SU-DHL-6 (cell line): ENCODE results near the gene TXNRD2.

ENCODE experiments used
- H2AFZ ChIP-seq: fragments of 200-600 bp; sonication (generic); 2 replicates; pipeline ENCODE4 v1.6.1; 2014; ENCODE audit warnings: low read depth, mild to moderate bottlenecking, moderate library complexity, mixed read lengths, antibody characterized with exemption, low read length; ENCODE audit not compliant: severe bottlenecking
- H3F3A ChIP-seq: fragments of 200-600 bp; shearing (Covaris generic); 2 replicates; pipeline ENCODE4 v1.6.0; 2016; ENCODE audit warnings: antibody characterized with exemption, mild to moderate bottlenecking; ENCODE audit not compliant: insufficient read depth
- H3K27ac ChIP-seq: fragments of 200-600 bp; sonication (generic); 2 replicates; pipeline ENCODE4 v1.5.1; 2016; ENCODE audit warnings: low read depth, mild to moderate bottlenecking, low read length, moderate library complexity, mixed read lengths
- H3K27me3 ChIP-seq: fragments of 200-600 bp; sonication (generic), shearing (Covaris generic); 2 replicates; pipeline ENCODE4 v1.6.0; 2014; ENCODE audit warnings: mild to moderate bottlenecking, low read length
- H3K36me3 ChIP-seq: fragments of 200-600 bp; sonication (generic); 2 replicates; pipeline ENCODE4 v1.6.1; 2014; ENCODE audit warnings: mild to moderate bottlenecking, low read length, mixed read lengths
- H3K4me2 ChIP-seq: fragments of 300-600, 200-600 bp; shearing (Covaris generic), sonication (generic); 2 replicates; pipeline ENCODE4 v1.6.0; 2014; ENCODE audit warnings: low read length, low read depth, mild to moderate bottlenecking; ENCODE audit not compliant: poor library complexity, severe bottlenecking
- H3K4me3 ChIP-seq: fragments of 200-600 bp; sonication (generic); 2 replicates; pipeline ENCODE4 v1.5.1; 2014; ENCODE audit warnings: antibody characterized with exemption, low read length, mild to moderate bottlenecking, mixed read lengths; ENCODE audit not compliant: insufficient read depth, poor library complexity, severe bottlenecking
- H3K79me2 ChIP-seq: fragments of 200-600 bp; sonication (generic); 2 replicates; pipeline ENCODE4 v1.6.1; 2014; ENCODE audit warnings: mild to moderate bottlenecking, low read length, moderate library complexity; ENCODE audit not compliant: insufficient read depth
- H3K9ac ChIP-seq: fragments of 200-600 bp; sonication (generic); 2 replicates; pipeline ENCODE4 v1.7.0; 2014; ENCODE audit warnings: mild to moderate bottlenecking, low read length
- H3K9me2 ChIP-seq: fragments of 200-600 bp; sonication (generic); replicated peaks from 2 replicates; pipeline ENCODE4 v1.6.1; 2014; ENCODE audit warnings: low read length; ENCODE audit not compliant: insufficient read depth
- H3K9me3 ChIP-seq: fragments of 200-600 bp; sonication (generic); 2 replicates; pipeline ENCODE4 v1.6.1; 2014; ENCODE audit warnings: low read length, mixed read lengths; ENCODE audit not compliant: insufficient read depth
- H4K20me1 ChIP-seq: fragments of 200-600 bp; sonication (generic); 2 replicates; pipeline ENCODE4 v1.6.1; 2014; ENCODE audit warnings: low read depth, mild to moderate bottlenecking, antibody characterized with exemption, low read length, moderate library complexity, mixed read lengths
- CTCF ChIP-seq: fragments of 200-600 bp; sonication (generic); IDR thresholded peaks from one replicate; pipeline ENCODE4 v1.5.1; 2017; ENCODE audit warnings: antibody characterized with exemption, mild to moderate bottlenecking, low read length, moderate library complexity; ENCODE audit not compliant: insufficient read depth, poor library complexity, severe bottlenecking
- EZH2phosphoT487 ChIP-seq: fragments of 200-600 bp; sonication (generic), shearing (Covaris generic); conservative IDR thresholded peaks from 2 replicates; pipeline ENCODE4 v1.6.1; 2018; ENCODE audit warnings: mild to moderate bottlenecking, antibody characterized with exemption, low read length, moderate library complexity, mixed read lengths

The TXNRD2 gene

GRCh38 chr22:19870153-19871022 lies 71.2 kb downstream of the TXNRD2 start:
- TF ChIP-seq EZH2phosphoT487 (no peak), CTCF (no peak)
- H3K9me2 ChIP-seq = no peaks in the 10 kb centered on the region
- H2AFZ ChIP-seq = no peak overlapping the region
- H3K36me3 ChIP-seq = no peaks in the 10 kb centered on the region
- no peak overlapping the region for H3K4me3 ChIP-seq
- H3K9me3 ChIP-seq = no peaks in the 10 kb centered on the region
- no peaks in the 10 kb centered on the region for H3F3A ChIP-seq
- H3K9ac ChIP-seq = no peak overlapping the region
- H3K27ac ChIP-seq = no peak overlapping the region
- no peaks in the 10 kb centered on the region for H3K27me3 ChIP-seq
- no peaks in the 10 kb centered on the region for H4K20me1 ChIP-seq
- no peak overlapping the region for H3K4me2 ChIP-seq
- H3K79me2 ChIP-seq = no peaks in the 10 kb centered on the region

DNA sequence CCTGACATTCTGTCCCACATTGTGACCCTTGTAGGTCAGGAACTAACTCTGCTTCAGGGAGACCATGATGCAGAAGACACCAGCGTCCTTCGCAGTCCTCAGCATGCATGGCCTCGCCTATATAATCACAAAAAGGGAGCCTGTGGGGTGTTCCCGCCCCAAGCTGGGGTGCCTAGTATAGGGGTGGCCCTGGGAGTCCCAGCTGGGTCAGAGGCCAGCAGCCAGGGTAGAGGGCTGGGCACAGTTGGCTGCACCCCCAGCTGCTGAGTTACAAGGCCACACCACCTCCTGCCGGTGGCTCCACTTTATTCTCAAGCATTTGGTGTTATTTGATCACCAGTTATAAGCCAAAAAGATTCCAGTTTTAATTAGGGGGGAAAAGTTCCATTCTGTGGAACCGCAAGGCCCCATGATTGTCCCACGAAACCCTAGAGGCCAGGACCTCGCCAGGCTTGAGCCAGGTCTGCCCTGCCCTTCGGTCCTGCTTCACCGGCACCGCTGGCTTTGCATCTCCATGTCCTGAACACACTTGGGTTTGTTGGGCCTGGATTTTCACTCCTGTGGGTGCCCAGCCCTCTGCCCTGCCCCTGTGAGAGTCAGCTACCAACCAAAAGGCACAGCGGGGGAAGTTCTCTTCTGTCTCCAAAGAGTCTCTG lies 72.0 kb downstream of the TXNRD2 start:
- Histone ChIP-seq H4K20me1 (no peaks in the 10 kb centered on the region), H3K9ac (no peak overlapping the region), H3K9me2 (no peaks in the 10 kb centered on the region), H3K9me3 (no peaks in the 10 kb centered on the region), H3K79me2 (no peaks in the 10 kb centered on the region), H2AFZ (no peak overlapping the region), H3K27me3 (no peaks in the 10 kb centered on the region), H3K4me3 (no peak overlapping the region), H3K27ac (no peak overlapping the region), H3K4me2 (no peak overlapping the region), H3K36me3 (no peaks in the 10 kb centered on the region), H3F3A (no peaks in the 10 kb centered on the region)
- TF ChIP-seq CTCF (no peak), EZH2phosphoT487 (no peak)

DNA sequence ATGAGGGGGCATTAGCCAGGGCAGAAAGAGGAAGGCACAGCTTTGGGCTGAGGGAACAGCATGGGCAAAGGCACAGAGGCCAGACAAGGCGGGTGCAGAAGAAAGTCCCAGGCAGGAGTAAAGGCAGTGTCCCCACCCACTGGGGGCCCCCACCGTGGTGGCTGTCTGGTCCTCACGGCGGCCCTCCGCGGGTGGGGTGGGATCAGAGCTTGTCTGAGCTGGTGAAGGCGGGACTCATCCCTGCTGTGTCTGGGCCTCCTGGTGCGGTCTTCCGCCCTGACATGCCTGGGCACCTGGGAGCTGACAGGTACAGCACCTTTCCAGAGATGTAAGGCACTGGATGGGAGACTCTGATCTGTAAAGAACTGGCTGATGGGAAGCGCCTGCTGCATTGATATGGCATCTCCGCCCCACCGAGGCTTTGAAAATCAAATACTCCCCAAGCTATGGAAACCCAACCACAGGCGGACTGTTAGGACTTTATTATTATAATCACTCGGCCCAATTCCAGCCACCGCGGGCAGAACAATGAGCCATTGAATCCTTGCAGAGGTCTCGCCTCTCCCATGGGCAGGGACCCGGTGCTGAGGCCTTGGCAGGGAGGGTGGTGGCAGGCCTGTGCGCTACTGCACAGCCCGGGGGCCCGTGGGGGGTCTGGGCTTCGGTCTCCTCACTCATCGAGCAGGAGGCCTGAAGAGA lies 72.7 kb downstream of the TXNRD2 start:
- no peak overlapping the region for H3K4me3 ChIP-seq
- H2AFZ ChIP-seq = no peak overlapping the region
- no peaks in the 10 kb centered on the region for H3K36me3 ChIP-seq
- H3F3A ChIP-seq = no peaks in the 10 kb centered on the region
- no peaks in the 10 kb centered on the region for H3K9me2 ChIP-seq
- no peak overlapping the region for H3K9ac ChIP-seq
- TF ChIP-seq EZH2phosphoT487 (no peak), CTCF (no peak)
- no peaks in the 10 kb centered on the region for H3K79me2 ChIP-seq
- H4K20me1 ChIP-seq = no peaks in the 10 kb centered on the region
- no peak overlapping the region for H3K27ac ChIP-seq
- no peaks in the 10 kb centered on the region for H3K27me3 ChIP-seq
- H3K4me2 ChIP-seq = no peak overlapping the region
- H3K9me3 ChIP-seq = no peaks in the 10 kb centered on the region
